ENCODE results near the gene CACNB1. TPM values are rescaled to one million over a fixed set of nuclear protein-coding genes. Genes with fewer than 3 reads are reported as not detected.
"Not testable (repeated sequence)": the region's sequence is repeated elsewhere in the genome, so short reads cannot be mapped to it uniquely, and the experiment has no call there.

CACNB1 gene
- total RNA-seq, 1 experiment from 2014 or later: 5.9 TPM

DNA sequence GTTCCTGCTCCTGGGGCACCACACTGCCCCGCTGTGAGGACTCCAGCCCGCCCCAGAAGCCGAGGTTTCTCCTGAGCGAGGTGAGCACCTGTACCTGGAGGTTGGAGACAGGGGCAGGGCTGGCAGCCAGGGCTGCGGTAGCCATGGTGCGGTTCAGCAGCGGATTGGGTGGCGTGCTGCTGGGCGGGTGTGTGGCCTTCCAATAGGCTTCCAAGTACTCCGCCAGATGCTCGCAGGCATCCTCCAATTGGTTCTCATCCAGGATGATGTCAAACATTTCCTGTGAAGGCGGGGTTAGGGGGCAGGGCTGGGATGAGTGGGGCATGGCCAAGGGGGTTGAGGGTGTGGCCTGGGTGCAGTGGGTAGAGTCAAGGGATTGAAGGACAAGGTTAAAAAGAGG, 20.2 kb downstream of the CACNB1 start:
- DNase-seq (ENCODE audit: low read depth): no peak

DNA sequence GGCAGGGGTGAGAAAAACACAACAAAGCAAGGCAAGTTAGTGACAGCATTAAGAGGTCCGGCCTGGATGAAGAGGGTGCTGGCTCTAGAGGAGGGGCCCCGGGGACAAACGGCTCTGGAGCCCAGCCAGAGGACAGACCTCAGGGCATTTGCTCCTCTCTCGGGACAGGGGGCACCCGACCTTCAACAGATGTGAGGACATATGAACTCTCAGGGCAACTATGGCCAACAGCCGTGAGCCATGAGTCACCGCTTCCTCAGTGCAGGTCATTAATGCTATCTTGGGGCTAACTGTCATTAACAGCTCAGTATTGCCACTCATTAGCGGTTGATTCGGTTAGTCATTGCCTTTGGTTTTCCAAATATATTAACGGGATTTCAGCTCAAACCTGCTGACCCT, 21.8 kb downstream of the CACNB1 start:
- no peak for DNase-seq (ENCODE audit: low read depth)

GRCh38 chr17:39174920-39175694, 22.4 kb downstream of the CACNB1 start:
- DNase-seq (ENCODE audit: low read depth): no peak

DNA sequence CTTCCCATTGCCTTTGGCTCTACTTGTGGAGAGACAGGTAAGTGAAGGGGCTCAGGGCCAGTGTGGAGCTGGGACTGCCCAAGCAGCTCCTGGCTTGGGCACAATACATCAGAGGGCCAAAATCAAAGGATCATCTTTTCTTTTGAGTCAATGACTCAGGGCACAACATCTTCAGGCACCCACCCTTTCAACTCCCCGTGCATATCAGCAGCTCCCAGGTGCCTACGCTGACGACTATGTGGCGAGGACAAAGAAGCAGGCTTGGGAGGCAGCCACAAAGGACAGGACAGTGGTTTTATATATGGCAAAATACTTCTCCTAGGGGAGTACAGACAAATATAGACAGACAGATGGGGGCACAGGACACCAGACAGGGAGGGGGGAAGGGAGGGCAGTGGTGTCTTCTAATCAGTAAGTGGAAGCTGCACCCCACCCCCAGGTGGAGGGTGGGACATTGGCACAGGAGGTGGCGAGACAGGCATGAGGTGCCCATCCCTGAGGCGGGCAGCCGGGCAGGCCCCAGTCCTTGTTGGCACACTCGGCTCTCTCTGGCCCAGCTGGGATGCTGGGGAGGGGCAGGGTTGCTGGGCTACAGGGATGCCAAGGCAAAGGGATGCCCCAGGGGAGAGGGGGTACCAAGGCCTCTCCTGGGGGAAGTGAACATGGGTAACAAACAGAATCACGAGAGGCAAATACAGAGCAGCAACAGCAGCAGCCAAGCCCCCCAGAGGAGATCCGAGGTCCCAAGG, 23.8 kb downstream of the CACNB1 start:
- no peak for DNase-seq (ENCODE audit: low read depth)

GRCh38 chr17:39173080-39173479, 24.4 kb downstream of the CACNB1 start:
- DNase-seq (ENCODE audit: low read depth): no peak

GRCh38 chr17:39171933-39172332, 25.5 kb downstream of the CACNB1 start:
- DNase-seq (ENCODE audit: low read depth): no peak

DNA sequence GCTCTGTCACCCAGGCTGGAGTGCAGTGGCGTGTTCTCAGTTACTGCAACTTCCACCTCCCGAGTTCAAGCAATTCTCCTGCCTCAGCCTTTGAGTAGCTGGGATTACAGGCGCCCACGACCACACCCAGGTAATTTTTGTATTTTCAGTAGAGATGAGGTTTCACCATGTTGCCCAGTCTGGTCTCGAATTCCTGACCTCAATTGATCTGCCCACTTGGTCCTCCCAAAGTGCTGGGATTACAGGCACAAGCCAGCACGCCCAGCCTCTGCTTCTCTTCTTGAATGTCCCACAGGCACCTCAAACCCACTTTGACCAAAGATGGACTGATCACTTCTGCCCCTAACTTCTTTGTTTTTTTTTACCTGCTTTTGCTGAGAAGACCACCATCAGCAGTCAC, 26.9 kb downstream of the CACNB1 start:
- DNase-seq (ENCODE audit: low read depth): no peak

GRCh38 chr17:39170109-39170508, 27.4 kb downstream of the CACNB1 start:
- DNase-seq (ENCODE audit: low read depth): no peak

DNA sequence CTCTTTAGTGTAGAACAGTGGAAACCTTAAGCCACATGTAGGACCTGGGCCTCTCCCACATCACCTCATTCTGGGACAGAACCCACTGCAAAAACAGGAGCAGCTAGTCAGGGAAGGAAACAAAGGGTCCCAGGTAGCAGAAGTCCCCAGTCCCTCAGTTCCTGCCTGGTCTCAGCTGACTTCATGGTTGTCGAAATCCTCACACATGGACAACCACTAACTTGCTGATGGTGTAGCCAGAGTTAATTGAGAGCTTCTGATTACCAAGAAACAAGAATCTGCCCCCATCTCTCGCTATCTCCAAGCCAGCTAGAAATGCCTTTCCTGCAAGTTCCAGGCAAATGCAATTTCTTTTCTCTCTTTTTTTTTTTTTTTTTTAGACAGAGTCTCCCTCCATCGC, 28.0 kb downstream of the CACNB1 start:
- no peak for DNase-seq (ENCODE audit: low read depth)

GRCh38 chr17:39169101-39169500, 28.4 kb downstream of the CACNB1 start:
- no peak for DNase-seq (ENCODE audit: low read depth)

DNA sequence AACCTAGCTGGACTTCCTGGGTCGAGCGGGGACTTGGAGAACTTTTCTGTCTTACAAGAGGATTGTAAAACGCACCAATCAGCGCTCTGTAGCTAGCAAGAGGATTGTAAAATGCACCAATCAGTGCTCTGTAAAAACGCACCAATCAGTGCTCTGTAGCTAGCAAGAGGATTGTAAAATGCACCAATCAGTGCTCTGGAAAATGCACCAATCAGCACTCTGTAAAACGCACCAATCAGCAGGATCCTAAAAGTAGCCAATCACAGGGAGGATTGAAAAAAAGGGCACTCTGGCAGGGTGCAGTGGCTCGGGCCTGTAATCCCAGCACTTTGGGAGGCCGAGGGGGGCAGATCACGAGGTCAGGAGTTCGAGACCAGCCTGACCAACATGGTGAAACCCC, 29.0 kb downstream of the CACNB1 start:
- not testable (repeated sequence) for DNase-seq (ENCODE audit: low read depth)

GRCh38 chr17:39167476-39167875, 30.0 kb downstream of the CACNB1 start:
- no peak for DNase-seq (ENCODE audit: low read depth)

- DNase-seq (ENCODE audit: low read depth): no peak
Observed at GRCh38 chr17:39166437-39167335, 30.8 kb downstream of the CACNB1 start.

GRCh38 chr17:39165841-39166349, 31.6 kb downstream of the CACNB1 start, which contains the start of gene ARL5C:
ARL5C (minus strand) TSS chr17:39166161; CDS start chr17:39165760, 401 bp downstream.
- no peak for DNase-seq (ENCODE audit: low read depth)

DNA sequence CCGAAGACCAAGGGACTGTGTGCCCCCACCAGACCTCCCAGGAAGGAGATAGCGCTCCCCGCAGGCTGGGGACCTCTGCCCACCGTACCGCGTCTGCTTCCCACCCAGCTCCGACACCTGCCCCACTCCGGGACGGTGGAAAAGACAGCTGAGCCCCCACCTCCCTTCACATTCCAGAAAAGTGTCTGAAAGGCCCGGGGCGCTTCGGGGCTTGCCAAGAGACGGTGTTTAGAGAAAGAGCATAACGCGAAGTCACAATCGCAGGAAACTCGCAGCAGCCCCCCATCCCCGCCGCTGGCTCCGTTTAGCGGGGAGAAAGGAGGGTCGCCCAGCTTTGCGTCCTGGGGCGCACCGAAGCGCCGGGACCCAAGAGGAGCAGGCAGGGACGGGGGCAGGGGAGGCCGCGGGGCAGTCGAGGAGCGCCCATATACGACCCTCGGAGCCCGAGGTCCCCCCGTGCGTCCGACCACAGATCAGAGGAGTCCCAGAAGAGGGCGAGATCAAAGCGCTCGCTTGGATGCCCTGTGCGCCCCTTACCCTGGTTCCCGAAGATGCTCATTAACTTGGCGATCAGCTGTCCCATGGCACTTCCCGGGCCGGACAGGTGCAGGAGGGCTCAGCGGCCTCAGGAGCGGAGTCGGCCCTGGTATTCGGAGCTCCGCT, 32.2 kb downstream of the CACNB1 start:
- DNase-seq (ENCODE audit: low read depth): no peak

- DNase-seq (ENCODE audit: low read depth): peak; percentile 75
Observed at GRCh38 chr17:39164675-39165143, 32.8 kb downstream of the CACNB1 start.

- no peak for DNase-seq (ENCODE audit: low read depth)
Observed at GRCh38 chr17:39161962-39162361, 35.5 kb downstream of the CACNB1 start.

GRCh38 chr17:39158623-39159022, 38.8 kb downstream of the CACNB1 start:
- no peak for DNase-seq (ENCODE audit: low read depth)

DNA sequence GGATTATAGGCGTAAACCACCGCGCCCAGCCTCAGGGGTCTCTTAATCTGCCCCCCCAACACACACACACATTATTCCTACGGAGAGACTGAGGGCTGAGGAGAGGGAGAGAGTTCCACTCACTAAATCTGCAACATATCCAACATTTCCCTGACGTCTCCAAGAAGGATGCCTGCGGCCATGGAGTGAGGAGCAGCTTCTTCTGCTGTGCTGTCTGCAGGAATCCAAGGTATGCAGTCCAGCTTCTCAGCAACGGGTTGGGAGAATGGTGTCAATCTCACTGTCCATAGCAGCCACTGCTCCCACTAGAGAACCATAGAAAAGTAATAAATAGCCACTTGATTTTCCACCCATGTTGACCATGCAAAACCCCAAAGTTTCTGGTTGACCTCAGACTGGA, 41.0 kb downstream of the CACNB1 start:
- no peak for DNase-seq (ENCODE audit: low read depth)

GRCh38 chr17:39155654-39156053, 41.8 kb downstream of the CACNB1 start:
- no peak for DNase-seq (ENCODE audit: low read depth)

GRCh38 chr17:39153599-39154051, 43.8 kb downstream of the CACNB1 start:
- DNase-seq (ENCODE audit: low read depth): peak; percentile 92
